Neural progenitor cell (in vitro differentiated cells): ENCODE data around the gene TSPAN1. TPM values are rescaled to one million over a fixed set of nuclear protein-coding genes. Genes with fewer than 3 reads are reported as not detected.
"Not testable (repeated sequence)": the region's sequence is repeated elsewhere in the genome, so short reads cannot be mapped to it uniquely, and the experiment has no call there.

Experiments
- DNase-seq: peaks from one replicate; pipeline ENCODE4 v3.0.0-alpha.2; 2016; ENCODE audit warnings: low spot score
- H2AFZ ChIP-seq: fragments of 200-600 bp; sonication (generic); replicated peaks from 2 replicates; pipeline ENCODE4 v1.6.1; 2016; ENCODE audit warnings: antibody characterized with exemption
- H3F3A ChIP-seq: fragments of 200-600 bp; sonication (generic); 2 replicates; pipeline ENCODE4 v1.6.1; 2016; ENCODE audit warnings: antibody characterized with exemption, low read depth
- H3K27ac ChIP-seq: fragments of 200-600 bp; sonication (generic); 2 replicates; pipeline ENCODE4 v1.5.1; 2016; ENCODE audit warnings: mild to moderate bottlenecking
- H3K27me3 ChIP-seq: fragments of 200-600 bp; sonication (generic); 2 replicates; pipeline ENCODE4 v1.6.1; 2016; ENCODE audit warnings: mild to moderate bottlenecking, moderate library complexity
- H3K36me3 ChIP-seq: fragments of 200-600 bp; sonication (generic); 2 replicates; pipeline ENCODE4 v1.5.1; 2016
- H3K4me1 ChIP-seq: fragments of 200-600 bp; sonication (generic); 2 replicates; pipeline ENCODE4 v1.6.1; 2016; ENCODE audit warnings: mixed run types
- H3K4me2 ChIP-seq: fragments of 200-600 bp; sonication (generic); 2 replicates; pipeline ENCODE4 v1.6.1; 2016
- H3K4me3 ChIP-seq: fragments of 200-600 bp; sonication (generic); 2 replicates; pipeline ENCODE4 v1.5.1; 2016
- H3K79me2 ChIP-seq: fragments of 200-600 bp; sonication (generic); 2 replicates; pipeline ENCODE4 v1.6.1; 2016; ENCODE audit warnings: low read depth
- H3K9ac ChIP-seq: fragments of 200-600 bp; sonication (generic); 2 replicates; pipeline ENCODE4 v1.6.1; 2016
- H3K9me3 ChIP-seq: fragments of 200-600 bp; sonication (generic); 2 replicates; pipeline ENCODE4 v1.5.1; 2016; ENCODE audit warnings: low read depth
- H4K20me1 ChIP-seq: fragments of 200-600 bp; sonication (generic); 2 replicates; pipeline ENCODE4 v1.6.1; 2016; ENCODE audit warnings: low read depth
- H3K27ac Mint-ChIP-seq: 3 replicates; pipeline ENCODE4 v1.8.0; 2021; ENCODE audit warnings: mixed read lengths
- H3K27me3 Mint-ChIP-seq: 2 replicates; pipeline ENCODE4 v1.8.0; 2022; ENCODE audit warnings: low read depth, mild to moderate bottlenecking, inconsistent platforms, moderate library complexity, mixed read lengths; ENCODE audit not compliant: insufficient read depth
- H3K36me3 Mint-ChIP-seq: 3 replicates; pipeline ENCODE4 v1.8.0; 2021; ENCODE audit warnings: mixed read lengths
- H3K4me1 Mint-ChIP-seq: 3 replicates; pipeline ENCODE4 v1.8.0; 2021; ENCODE audit warnings: mixed read lengths
- H3K4me3 Mint-ChIP-seq: 3 replicates; pipeline ENCODE4 v1.8.0; 2021; ENCODE audit warnings: mild to moderate bottlenecking, moderate library complexity, mixed read lengths
- H3K9me3 Mint-ChIP-seq: 3 replicates; pipeline ENCODE4 v1.8.0; 2020; ENCODE audit warnings: mixed read lengths
- EZH2 ChIP-seq: fragments of 200-600 bp; sonication (generic); IDR thresholded peaks from 2 replicates; pipeline ENCODE4 v1.6.1; 2017; ENCODE audit warnings: antibody characterized with exemption, mild to moderate bottlenecking, moderate library complexity
- EZH2phosphoT487 ChIP-seq: fragments of 200-600 bp; sonication (generic); IDR thresholded peaks from 2 replicates; pipeline ENCODE4 v1.6.1; 2017; ENCODE audit warnings: antibody characterized with exemption
- small RNA-seq: library from RNA; depleted of rRNA; stranded (forward); fragments of <200 nt; gene quantifications from one replicate; pipeline ENCODE3, GENCODE V24; 2015
- total RNA-seq: library from RNA; depleted of rRNA; stranded (reverse); fragments of >200 nt; gene quantifications from 2 replicates; pipeline ENCODE4 v1.2.3, GENCODE V29; 2015; ENCODE audit warnings: low replicate concordance
- TF ChIP-seq, protein P1 (sequence below): fragments of 200-600 bp; sonication (generic); IDR thresholded peaks from 2 replicates; pipeline ENCODE4 v1.5.1; 2017; ENCODE audit warnings: antibody characterized with exemption, mild to moderate bottlenecking

The TSPAN1 gene
- total RNA-seq, 1 donor from 2014 or later = not detected

DNA sequence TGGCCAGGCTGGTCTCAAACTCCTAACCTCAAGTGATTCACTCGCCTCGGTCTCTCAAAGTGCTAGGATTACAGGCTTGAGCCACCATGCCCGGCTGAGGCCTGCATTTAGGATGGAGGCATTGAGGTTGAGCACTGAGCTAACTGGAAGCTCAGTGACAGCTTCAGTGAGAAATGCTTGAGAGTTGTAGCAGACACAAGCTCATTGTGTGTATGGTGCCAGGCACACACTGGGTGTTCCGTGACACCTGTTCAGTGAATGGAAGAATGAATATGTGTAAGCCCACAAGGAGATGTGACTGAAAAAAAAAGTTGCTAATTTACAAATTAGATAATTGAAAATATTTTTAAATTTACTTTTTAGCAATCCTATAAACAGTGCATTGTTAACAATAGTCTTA is 50.1 kb downstream of the TSPAN1 start:
- no peaks in the 10 kb centered on the region for H3K9me3 Mint-ChIP-seq
- H3K4me3 ChIP-seq = no peak overlapping the region
- H3K27ac ChIP-seq = no peak overlapping the region
- peaks cover 25% of the 10 kb centered on the region for H3K4me1 ChIP-seq
- DNase-seq = no peak
- TF ChIP-seq EZH2 = no peak
- no peak for TF ChIP-seq EZH2phosphoT487
- TF ChIP-seq, protein P1, sequence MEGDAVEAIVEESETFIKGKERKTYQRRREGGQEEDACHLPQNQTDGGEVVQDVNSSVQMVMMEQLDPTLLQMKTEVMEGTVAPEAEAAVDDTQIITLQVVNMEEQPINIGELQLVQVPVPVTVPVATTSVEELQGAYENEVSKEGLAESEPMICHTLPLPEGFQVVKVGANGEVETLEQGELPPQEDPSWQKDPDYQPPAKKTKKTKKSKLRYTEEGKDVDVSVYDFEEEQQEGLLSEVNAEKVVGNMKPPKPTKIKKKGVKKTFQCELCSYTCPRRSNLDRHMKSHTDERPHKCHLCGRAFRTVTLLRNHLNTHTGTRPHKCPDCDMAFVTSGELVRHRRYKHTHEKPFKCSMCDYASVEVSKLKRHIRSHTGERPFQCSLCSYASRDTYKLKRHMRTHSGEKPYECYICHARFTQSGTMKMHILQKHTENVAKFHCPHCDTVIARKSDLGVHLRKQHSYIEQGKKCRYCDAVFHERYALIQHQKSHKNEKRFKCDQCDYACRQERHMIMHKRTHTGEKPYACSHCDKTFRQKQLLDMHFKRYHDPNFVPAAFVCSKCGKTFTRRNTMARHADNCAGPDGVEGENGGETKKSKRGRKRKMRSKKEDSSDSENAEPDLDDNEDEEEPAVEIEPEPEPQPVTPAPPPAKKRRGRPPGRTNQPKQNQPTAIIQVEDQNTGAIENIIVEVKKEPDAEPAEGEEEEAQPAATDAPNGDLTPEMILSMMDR = no peak
- peaks cover 31% of the 10 kb centered on the region for H3F3A ChIP-seq
- H3K4me1 Mint-ChIP-seq = peaks cover 49% of the 10 kb centered on the region
- no peaks in the 10 kb centered on the region for H3K79me2 ChIP-seq
- H2AFZ ChIP-seq = no peak overlapping the region
- no peaks in the 10 kb centered on the region for H3K27me3 ChIP-seq
- H3K9ac ChIP-seq = no peak overlapping the region
- no peaks in the 10 kb centered on the region for H3K36me3 ChIP-seq
- no peaks in the 10 kb centered on the region for H3K9me3 ChIP-seq
- H4K20me1 ChIP-seq = no peaks in the 10 kb centered on the region
- H3K4me2 ChIP-seq = no peak overlapping the region
- no peak overlapping the region for H3K4me3 Mint-ChIP-seq
- H3K27ac Mint-ChIP-seq = no peak overlapping the region
- H3K36me3 Mint-ChIP-seq = no peaks in the 10 kb centered on the region
- peaks cover 9% of the 10 kb centered on the region for H3K27me3 Mint-ChIP-seq

DNA sequence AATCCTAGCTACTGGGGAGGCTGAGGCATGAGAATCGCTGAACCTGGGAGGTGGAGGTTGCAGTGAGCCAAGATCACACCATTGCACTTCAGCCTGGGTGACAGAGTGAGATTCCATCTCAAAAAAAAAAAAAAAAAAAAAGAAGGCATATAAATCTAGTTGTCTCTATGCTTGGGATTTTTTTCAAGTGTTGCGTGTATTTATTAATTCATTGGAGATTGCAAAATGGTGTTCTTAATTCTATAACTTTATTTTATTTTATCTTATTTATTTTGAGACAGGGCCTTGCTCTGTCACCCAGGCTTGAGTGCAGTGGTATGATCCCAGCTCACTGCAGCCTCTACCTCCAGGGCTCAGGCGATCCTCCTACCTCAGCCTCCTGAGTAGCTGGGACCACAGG is 56.3 kb downstream of the TSPAN1 start:
- H3K4me3 ChIP-seq, H3F3A ChIP-seq, H3K36me3 Mint-ChIP-seq, H3K4me2 ChIP-seq, H3K9ac ChIP-seq, H3K9me3 Mint-ChIP-seq, H3K36me3 ChIP-seq, H3K4me1 ChIP-seq, H3K27me3 ChIP-seq, H3K79me2 ChIP-seq, H3K27ac Mint-ChIP-seq, DNase-seq, H2AFZ ChIP-seq, H3K4me3 Mint-ChIP-seq, H3K27me3 Mint-ChIP-seq, H3K9me3 ChIP-seq, H4K20me1 ChIP-seq, H3K27ac ChIP-seq, H3K4me1 Mint-ChIP-seq: not testable (repeated sequence)

Small RNA genes within 50 kb of the gene (small RNA-seq; reads per million reads assigned to genes)
- not detected for gene AL672043.1

Other genes starting within 250 kb of the TSPAN1 start
- 81.2 and 107 TPM in 2 replicates for gene PIK3R3, start 42.5 kb upstream of the TSPAN1 start, total RNA-seq
- not detected in 2 replicates for gene P3R3URF, start 1.4 kb downstream of the TSPAN1 start, total RNA-seq
- 55.7 and 73.4 TPM in 2 replicates for gene POMGNT1, start 23.3 kb downstream of the TSPAN1 start, total RNA-seq
- gene LURAP1, start 28.2 kb downstream of the TSPAN1 start, total RNA-seq = 4.0 and 6.2 TPM in 2 replicates
- 22.2 and 38.2 TPM in 2 replicates for gene RAD54L, start 72.7 kb downstream of the TSPAN1 start, total RNA-seq
- 43.1 and 86.2 TPM in 2 replicates for gene LRRC41, start 128.5 kb downstream of the TSPAN1 start, total RNA-seq
- 613 and 872 TPM in 2 replicates for gene UQCRH, start 128.6 kb downstream of the TSPAN1 start, total RNA-seq
- gene NSUN4, start 165.7 kb downstream of the TSPAN1 start, total RNA-seq = 12.4 and 17.0 TPM in 2 replicates
- 13.9 and 40.4 TPM in 2 replicates for gene FAAH, start 219.2 kb downstream of the TSPAN1 start, total RNA-seq